ENCODE data around the gene C14orf93.

Gene C14orf93

GRCh38 chr14:23009939-23010726 lies at the start of gene C14orf93:
Gene C14orf93, minus strand, starts transcription at chr14:23010143. Its CDS starts 11,120 bp downstream, at chr14:22999023.
- no peak for FAIRE-seq

GRCh38 chr14:23058654-23059504 lies 48.9 kb upstream of the C14orf93 start:
- FAIRE-seq, result no peak

- no peak for FAIRE-seq
Measured at GRCh38 chr14:23057757-23058653, 48.1 kb upstream of the C14orf93 start.

GRCh38 chr14:23056956-23057756 lies 47.2 kb upstream of the C14orf93 start, which contains the start of gene CDH24:
Gene CDH24, minus strand, starts transcription at chr14:23057520. Its CDS starts 1,787 bp downstream, at chr14:23055733.
- no peak for FAIRE-seq

- no peak for FAIRE-seq
Measured at GRCh38 chr14:23056145-23056955, 46.4 kb upstream of the C14orf93 start.

- no peak for FAIRE-seq
Measured at GRCh38 chr14:23055621-23056144, 45.7 kb upstream of the C14orf93 start.

- FAIRE-seq, result no peak
Measured at GRCh38 chr14:23055147-23055550, 45.2 kb upstream of the C14orf93 start.

GRCh38 chr14:23054000-23054811 lies 44.3 kb upstream of the C14orf93 start:
- FAIRE-seq, result no peak

GRCh38 chr14:23053426-23053825 lies 43.5 kb upstream of the C14orf93 start:
- FAIRE-seq, result no peak

- no peak for FAIRE-seq
Measured at GRCh38 chr14:23052671-23053070, 42.7 kb upstream of the C14orf93 start.

- FAIRE-seq, result no peak
Measured at GRCh38 chr14:23052182-23052623, 42.3 kb upstream of the C14orf93 start.

- FAIRE-seq, result no peak
Measured at GRCh38 chr14:23051141-23052057, 41.5 kb upstream of the C14orf93 start.

GRCh38 chr14:23049011-23049410 lies 39.1 kb upstream of the C14orf93 start:
- no peak for FAIRE-seq

- FAIRE-seq, result no peak
Measured at GRCh38 chr14:23047751-23048693, 38.1 kb upstream of the C14orf93 start.

GRCh38 chr14:23047034-23047634 lies 37.2 kb upstream of the C14orf93 start:
- no peak for FAIRE-seq

GRCh38 chr14:23045419-23046357 lies 35.7 kb upstream of the C14orf93 start:
- no peak for FAIRE-seq

Data from TTC549 (cell line).